GM12878 (cell line): ENCODE data around the gene MYLIP. TPM values are rescaled to one million over a fixed set of nuclear protein-coding genes. Genes with fewer than 3 reads are reported as not detected.

Experiments used
- EGR1 ChIP-seq, 2 experiments: IDR thresholded peaks; 1 replicate in 1 of 2; 2 replicates in 1 of 2; pipeline ENCODE4 v1.6.1; 2011 to 2012; ENCODE audit warnings: low read depth in 2 of 2, low read length in 2 of 2, borderline replicate concordance in 1 of 2, mild to moderate bottlenecking in 1 of 2, moderate library complexity in 1 of 2
- HDAC2 ChIP-seq: fragments of 200-600 bp; sonication (generic); IDR thresholded peaks from 2 replicates; pipeline ENCODE4 v1.6.1; 2017
- IRF5 ChIP-seq: fragments of 450-650 bp; IDR thresholded peaks from 2 replicates; pipeline ENCODE4 v1.6.1; 2017; ENCODE audit warnings: borderline replicate concordance
- MLLT1 ChIP-seq: fragments of 450-650 bp; IDR thresholded peaks from 2 replicates; pipeline ENCODE4 v1.6.1; 2016; ENCODE audit warnings: mild to moderate bottlenecking
- MXI1 ChIP-seq: fragments of 150-350 bp; IDR thresholded peaks from 2 replicates; pipeline ENCODE4 v1.6.1; 2011; ENCODE audit warnings: low read depth, mild to moderate bottlenecking, inconsistent platforms, low read length, improper control_type of control experiment
- POLR2AphosphoS5 ChIP-seq: IDR thresholded peaks from 2 replicates; pipeline ENCODE4 v1.6.1; 2011; ENCODE audit warnings: mild to moderate bottlenecking, low read length, inconsistent platforms
- SMARCA5 ChIP-seq: fragments of 450-650 bp; IDR thresholded peaks from 2 replicates; pipeline ENCODE4 v1.6.1; 2017; ENCODE audit warnings: mild to moderate bottlenecking
- SREBF2 ChIP-seq: IDR thresholded peaks from 2 replicates; pipeline ENCODE4 v1.6.1; 2012; ENCODE audit warnings: mild to moderate bottlenecking, low read length
- TAF1 ChIP-seq: IDR thresholded peaks from 2 replicates; pipeline ENCODE4 v1.6.1; 2011; ENCODE audit warnings: mild to moderate bottlenecking, low read depth, low read length, borderline replicate concordance
- ZNF24 ChIP-seq: fragments of 450-650 bp; IDR thresholded peaks from 2 replicates; pipeline ENCODE4 v1.6.1; 2017; ENCODE audit warnings: antibody characterized with exemption, mild to moderate bottlenecking
- ZNF274 ChIP-seq: IDR thresholded peaks from one replicate; pipeline ENCODE4 v1.8.0; 2011; ENCODE audit not compliant: insufficient read length, insufficient read depth
- polyA plus RNA-seq, 11 experiments: library from polyadenylated mRNA; depleted of rRNA in 4 of 11; unstranded in 6 of 11; stranded (reverse) in 5 of 11; fragments of >200 nt; fragmentation: Nextera tagmentation in 4 of 11; fragmentation: Illumina TruSeq in 1 of 11; extraction: Ambion mirVana in 4 of 11; extraction: Trizol in 1 of 11; gene quantifications; 1 replicate in 1 of 11; 2 replicates in 10 of 11; pipeline versions ENCODE4 v1.2.1 to v1.2.3, GENCODE V29; 2011 to 2016; ENCODE audit warnings: inconsistent platforms in 2 of 11, missing spikeins in 2 of 11, low read depth in 1 of 11
- total RNA-seq, 4 experiments: library from RNA; depleted of rRNA in 3 of 4; stranded (reverse); fragments of >200 nt in 3 of 4; fragmentation: Illumina TruSeq in 1 of 4; extraction: Trizol in 1 of 4; gene quantifications; 2 replicates each; pipeline versions ENCODE4 v1.2.1 to v1.2.3, GENCODE V29; 2013 to 2021
- TF ChIP-seq, protein P1 (sequence below): IDR thresholded peaks from 2 replicates; pipeline ENCODE4 v1.6.1; 2012; ENCODE audit warnings: improper control_type of control experiment, low read depth, low read length; ENCODE audit not compliant: insufficient replicate concordance

The MYLIP gene
- total and polyA plus RNA-seq, 10 of the 15 experiments (the other 5 are each of a cell fraction or from before 2014, with no cell fraction given), result 5.3 to 123 (median 12.5) TPM

GRCh38 chr6:16129623-16130401 is 926 bp downstream of the MYLIP start (continued):
- TF ChIP-seq, protein P1, sequence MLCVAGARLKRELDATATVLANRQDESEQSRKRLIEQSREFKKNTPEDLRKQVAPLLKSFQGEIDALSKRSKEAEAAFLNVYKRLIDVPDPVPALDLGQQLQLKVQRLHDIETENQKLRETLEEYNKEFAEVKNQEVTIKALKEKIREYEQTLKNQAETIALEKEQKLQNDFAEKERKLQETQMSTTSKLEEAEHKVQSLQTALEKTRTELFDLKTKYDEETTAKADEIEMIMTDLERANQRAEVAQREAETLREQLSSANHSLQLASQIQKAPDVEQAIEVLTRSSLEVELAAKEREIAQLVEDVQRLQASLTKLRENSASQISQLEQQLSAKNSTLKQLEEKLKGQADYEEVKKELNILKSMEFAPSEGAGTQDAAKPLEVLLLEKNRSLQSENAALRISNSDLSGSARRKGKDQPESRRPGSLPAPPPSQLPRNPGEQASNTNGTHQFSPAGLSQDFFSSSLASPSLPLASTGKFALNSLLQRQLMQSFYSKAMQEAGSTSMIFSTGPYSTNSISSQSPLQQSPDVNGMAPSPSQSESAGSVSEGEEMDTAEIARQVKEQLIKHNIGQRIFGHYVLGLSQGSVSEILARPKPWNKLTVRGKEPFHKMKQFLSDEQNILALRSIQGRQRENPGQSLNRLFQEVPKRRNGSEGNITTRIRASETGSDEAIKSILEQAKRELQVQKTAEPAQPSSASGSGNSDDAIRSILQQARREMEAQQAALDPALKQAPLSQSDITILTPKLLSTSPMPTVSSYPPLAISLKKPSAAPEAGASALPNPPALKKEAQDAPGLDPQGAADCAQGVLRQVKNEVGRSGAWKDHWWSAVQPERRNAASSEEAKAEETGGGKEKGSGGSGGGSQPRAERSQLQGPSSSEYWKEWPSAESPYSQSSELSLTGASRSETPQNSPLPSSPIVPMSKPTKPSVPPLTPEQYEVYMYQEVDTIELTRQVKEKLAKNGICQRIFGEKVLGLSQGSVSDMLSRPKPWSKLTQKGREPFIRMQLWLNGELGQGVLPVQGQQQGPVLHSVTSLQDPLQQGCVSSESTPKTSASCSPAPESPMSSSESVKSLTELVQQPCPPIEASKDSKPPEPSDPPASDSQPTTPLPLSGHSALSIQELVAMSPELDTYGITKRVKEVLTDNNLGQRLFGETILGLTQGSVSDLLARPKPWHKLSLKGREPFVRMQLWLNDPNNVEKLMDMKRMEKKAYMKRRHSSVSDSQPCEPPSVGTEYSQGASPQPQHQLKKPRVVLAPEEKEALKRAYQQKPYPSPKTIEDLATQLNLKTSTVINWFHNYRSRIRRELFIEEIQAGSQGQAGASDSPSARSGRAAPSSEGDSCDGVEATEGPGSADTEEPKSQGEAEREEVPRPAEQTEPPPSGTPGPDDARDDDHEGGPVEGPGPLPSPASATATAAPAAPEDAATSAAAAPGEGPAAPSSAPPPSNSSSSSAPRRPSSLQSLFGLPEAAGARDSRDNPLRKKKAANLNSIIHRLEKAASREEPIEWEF, result no peak
- TF ChIP-seq MLLT1 (peak; percentile 64; the same call in 1 of the 2 replicates), POLR2AphosphoS5 (peak; percentile 1), SREBF2 (no peak), TAF1 (no peak), EGR1 (IDR thresholded peaks at IDR 0.05; ENCODE audit: borderline replicate concordance in 1 of 2, low read depth in 2 of 2, low read length in 2 of 2) (no peak), ZNF24 (no peak), ZNF274 (no peak), IRF5 (no peak), SMARCA5 (no peak), HDAC2 (no peak), MXI1 (no peak)
